VCaP (cell line): ENCODE measurements around the gene GPN1.
"Not testable (repeated sequence)": the region's sequence is repeated elsewhere in the genome, so short reads cannot be mapped to it uniquely, and the experiment has no call there.

ENCODE experiments used
- H3K27ac ChIP-seq: fragments of 450-650 bp; 2 replicates; pipeline ENCODE4 v1.5.1; 2017
- CTCF ChIP-seq: fragments of 450-650 bp; conservative IDR thresholded peaks from 2 replicates; pipeline ENCODE4 v1.5.1; 2017; ENCODE audit warnings: mild to moderate bottlenecking, moderate library complexity

The GPN1 gene

GRCh38 chr2:27587025-27587424 lies 41.8 kb upstream of the GPN1 start:
- H3K27ac ChIP-seq = no peak overlapping the region
- TF ChIP-seq CTCF = no peak

GRCh38 chr2:27588308-27588707 lies 40.5 kb upstream of the GPN1 start:
- H3K27ac ChIP-seq = no peak overlapping the region
- TF ChIP-seq CTCF = no peak

- H3K27ac ChIP-seq = no peak overlapping the region
- no peak for TF ChIP-seq CTCF
These were observed 37.1 kb upstream of the GPN1 start for GRCh38 chr2:27591745-27592144.

- TF ChIP-seq CTCF = no peak
- no peak overlapping the region for H3K27ac ChIP-seq
These were observed 35.6 kb upstream of the GPN1 start for GRCh38 chr2:27593240-27593639.

GRCh38 chr2:27594020-27594703 lies 34.7 kb upstream of the GPN1 start:
- H3K27ac ChIP-seq = not testable (repeated sequence)

- H3K27ac ChIP-seq = peak overlapping the region; percentile 91
These were observed 33.4 kb upstream of the GPN1 start for GRCh38 chr2:27595412-27595811.

GRCh38 chr2:27596627-27597026 lies 32.2 kb upstream of the GPN1 start:
- no peak for TF ChIP-seq CTCF
- H3K27ac ChIP-seq = peak overlapping the region; percentile 91

GRCh38 chr2:27606611-27607010 lies 22.2 kb upstream of the GPN1 start:
- no peak overlapping the region for H3K27ac ChIP-seq
- TF ChIP-seq CTCF = no peak

- no peak for TF ChIP-seq CTCF
- H3K27ac ChIP-seq = peak overlapping the region; percentile 60
These were observed 14.9 kb upstream of the GPN1 start for GRCh38 chr2:27613985-27614384.
